ENCODE measurements around the gene DMRTA2.

DNA sequence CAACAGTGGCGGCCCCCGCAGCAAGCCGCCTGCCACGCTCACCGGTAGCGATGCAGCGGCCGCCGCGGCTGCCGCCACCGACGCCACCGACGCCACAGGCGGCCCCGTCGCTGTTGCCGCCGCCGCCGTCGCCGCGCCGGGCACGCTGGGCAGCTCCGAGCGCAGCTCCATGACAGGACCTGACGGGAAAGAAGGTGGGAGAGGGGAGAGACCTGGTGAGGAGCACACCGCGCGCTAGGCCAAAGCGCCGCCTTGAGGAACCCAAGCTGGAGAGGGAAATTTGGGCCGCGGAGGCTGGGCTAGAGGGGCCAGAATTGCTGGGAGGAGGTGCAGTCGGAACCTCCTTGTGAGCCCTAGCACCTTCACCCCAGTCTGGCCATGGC lies 1.9 kb downstream of the DMRTA2 start:
- TF ChIP-seq, protein P1, sequence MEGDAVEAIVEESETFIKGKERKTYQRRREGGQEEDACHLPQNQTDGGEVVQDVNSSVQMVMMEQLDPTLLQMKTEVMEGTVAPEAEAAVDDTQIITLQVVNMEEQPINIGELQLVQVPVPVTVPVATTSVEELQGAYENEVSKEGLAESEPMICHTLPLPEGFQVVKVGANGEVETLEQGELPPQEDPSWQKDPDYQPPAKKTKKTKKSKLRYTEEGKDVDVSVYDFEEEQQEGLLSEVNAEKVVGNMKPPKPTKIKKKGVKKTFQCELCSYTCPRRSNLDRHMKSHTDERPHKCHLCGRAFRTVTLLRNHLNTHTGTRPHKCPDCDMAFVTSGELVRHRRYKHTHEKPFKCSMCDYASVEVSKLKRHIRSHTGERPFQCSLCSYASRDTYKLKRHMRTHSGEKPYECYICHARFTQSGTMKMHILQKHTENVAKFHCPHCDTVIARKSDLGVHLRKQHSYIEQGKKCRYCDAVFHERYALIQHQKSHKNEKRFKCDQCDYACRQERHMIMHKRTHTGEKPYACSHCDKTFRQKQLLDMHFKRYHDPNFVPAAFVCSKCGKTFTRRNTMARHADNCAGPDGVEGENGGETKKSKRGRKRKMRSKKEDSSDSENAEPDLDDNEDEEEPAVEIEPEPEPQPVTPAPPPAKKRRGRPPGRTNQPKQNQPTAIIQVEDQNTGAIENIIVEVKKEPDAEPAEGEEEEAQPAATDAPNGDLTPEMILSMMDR (IDR thresholded peaks at IDR 0.05): no peak
- TF ChIP-seq POLR2A (IDR thresholded peaks at IDR 0.05) (no peak), POLR2AphosphoS5 (IDR thresholded peaks at IDR 0.05) (no peak)
